ENCODE data around the gene HILPDA. TPM values are rescaled to one million over a fixed set of nuclear protein-coding genes. Genes with fewer than 3 reads are reported as not detected.

The HILPDA gene
- total RNA-seq, 2 experiments from 2014 or later = 22.4 to 33.9 TPM

DNA sequence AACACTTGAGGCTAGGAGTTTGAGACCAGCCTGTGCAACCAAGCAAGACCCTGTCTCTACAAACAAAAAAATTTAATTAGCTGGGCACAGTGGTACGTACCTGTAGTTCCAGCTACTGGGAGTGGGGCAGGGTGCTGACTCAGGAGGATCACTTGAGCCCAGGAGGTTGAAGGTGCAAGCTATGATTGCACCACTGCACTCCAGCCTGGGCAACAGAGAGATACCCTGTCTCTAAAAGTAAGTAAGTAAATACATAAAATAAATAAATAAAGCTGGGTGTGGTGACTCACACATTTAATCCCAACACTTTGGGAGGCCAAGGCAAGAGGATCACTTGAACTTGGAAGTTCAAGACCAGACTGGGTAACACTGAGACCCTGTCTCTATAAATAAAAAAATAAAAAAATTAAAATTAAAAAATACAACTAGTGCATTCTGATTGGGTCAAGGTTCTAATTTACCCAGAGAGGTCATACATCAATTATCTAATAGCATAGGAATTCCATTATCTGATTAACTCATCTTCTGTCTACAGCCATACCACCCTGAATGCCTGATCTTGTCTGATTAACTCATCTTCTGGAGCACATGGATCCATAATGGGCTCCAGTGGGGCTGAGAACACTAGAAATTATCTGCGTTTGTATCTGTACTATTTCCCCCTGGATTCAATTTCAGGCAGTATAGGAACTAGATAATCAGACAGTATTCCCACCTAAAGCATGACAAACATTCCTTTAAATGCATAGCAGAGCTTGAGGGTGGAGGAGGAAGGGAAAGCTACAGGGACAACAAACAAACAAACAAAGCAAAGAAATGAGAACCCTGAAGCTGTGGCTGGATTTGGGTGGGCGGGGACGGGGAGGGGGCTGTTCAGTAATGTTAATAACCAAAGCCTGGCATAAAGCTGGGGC is 21.0 kb upstream of the HILPDA start:
- ChIA-PET POLR2A (interaction anchor here (0.6 to 1.3 kb wide), 2 partner anchors 9 to 10 kb away, joined by 3 to 4 read pairs; no protein-coding TSS in a partner anchor), CTCF (ENCODE audit: unreplicated experiment) (no interaction called here)
- no peaks in the 10 kb centered on the region for H3K9me2 ChIP-seq (ENCODE audit: insufficient read depth, low read length)
- H3K4me1 ChIP-seq (ENCODE audit: insufficient read depth, low read length, poor library complexity, severe bottlenecking) = peaks cover 8% of the 10 kb centered on the region
- no peaks in the 10 kb centered on the region for H3K9me3 ChIP-seq (ENCODE audit: low read length)
- no peak overlapping the region for H3K4me2 ChIP-seq (ENCODE audit: low read length)
- DNase-seq (ENCODE audit: low spot score) = no peak
- no peaks in the 10 kb centered on the region for H4K20me1 ChIP-seq (ENCODE audit: insufficient read depth, low read length)
- BruUV-seq (replicated peaks) = no TSS peak
- TF ChIP-seq, protein P1, sequence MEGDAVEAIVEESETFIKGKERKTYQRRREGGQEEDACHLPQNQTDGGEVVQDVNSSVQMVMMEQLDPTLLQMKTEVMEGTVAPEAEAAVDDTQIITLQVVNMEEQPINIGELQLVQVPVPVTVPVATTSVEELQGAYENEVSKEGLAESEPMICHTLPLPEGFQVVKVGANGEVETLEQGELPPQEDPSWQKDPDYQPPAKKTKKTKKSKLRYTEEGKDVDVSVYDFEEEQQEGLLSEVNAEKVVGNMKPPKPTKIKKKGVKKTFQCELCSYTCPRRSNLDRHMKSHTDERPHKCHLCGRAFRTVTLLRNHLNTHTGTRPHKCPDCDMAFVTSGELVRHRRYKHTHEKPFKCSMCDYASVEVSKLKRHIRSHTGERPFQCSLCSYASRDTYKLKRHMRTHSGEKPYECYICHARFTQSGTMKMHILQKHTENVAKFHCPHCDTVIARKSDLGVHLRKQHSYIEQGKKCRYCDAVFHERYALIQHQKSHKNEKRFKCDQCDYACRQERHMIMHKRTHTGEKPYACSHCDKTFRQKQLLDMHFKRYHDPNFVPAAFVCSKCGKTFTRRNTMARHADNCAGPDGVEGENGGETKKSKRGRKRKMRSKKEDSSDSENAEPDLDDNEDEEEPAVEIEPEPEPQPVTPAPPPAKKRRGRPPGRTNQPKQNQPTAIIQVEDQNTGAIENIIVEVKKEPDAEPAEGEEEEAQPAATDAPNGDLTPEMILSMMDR (conservative IDR thresholded peaks at IDR 0.05; ENCODE audit: low read length) = no peak
- TF ChIP-seq EZH2phosphoT487 (IDR thresholded peaks at IDR 0.05; ENCODE audit: borderline replicate concordance, low read depth, low read length) = no peak
- H3K79me2 ChIP-seq (ENCODE audit: insufficient read depth, low read depth, low read length) = no peaks in the 10 kb centered on the region
- H2AFZ ChIP-seq (ENCODE audit: low read length) = no peak overlapping the region
- H3K4me3 ChIP-seq (ENCODE audit: low read depth, low read length, poor library complexity, severe bottlenecking) = no peak overlapping the region
- no peak overlapping the region for H3K27ac ChIP-seq (ENCODE audit: low read depth, low read length, poor library complexity, severe bottlenecking)
- no peaks in the 10 kb centered on the region for H3K36me3 ChIP-seq (ENCODE audit: insufficient read depth, low read length)
- intact Hi-C loops (cut with micrococcal nuclease; ENCODE audit: unreplicated experiment) = no loop called here

DNA sequence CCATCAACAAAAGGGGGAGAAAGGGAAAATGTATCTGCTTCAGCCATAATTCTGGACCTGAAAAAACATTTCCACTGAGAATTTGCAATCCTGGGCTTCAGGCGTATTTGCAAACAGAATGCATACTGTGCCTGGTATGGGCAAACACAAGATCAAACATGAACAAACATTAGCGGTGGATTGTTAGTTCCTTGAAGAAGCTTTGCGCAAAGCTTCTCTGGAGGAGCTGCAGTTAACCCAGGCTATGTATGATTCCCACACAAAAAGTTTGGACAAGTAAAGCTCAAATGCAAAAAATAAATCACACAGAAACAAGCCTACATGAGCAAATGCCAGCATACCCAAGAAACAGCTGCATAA is 20.4 kb upstream of the HILPDA start:
- H3K9me2 ChIP-seq (ENCODE audit: insufficient read depth, low read length) = no peaks in the 10 kb centered on the region
- H3K36me3 ChIP-seq (ENCODE audit: insufficient read depth, low read length) = no peaks in the 10 kb centered on the region
- H2AFZ ChIP-seq (ENCODE audit: low read length) = no peak overlapping the region
- no peak for DNase-seq (ENCODE audit: low spot score)
- H3K4me2 ChIP-seq (ENCODE audit: low read length) = no peak overlapping the region
- no peak for TF ChIP-seq EZH2phosphoT487 (IDR thresholded peaks at IDR 0.05; ENCODE audit: borderline replicate concordance, low read depth, low read length)
- TF ChIP-seq, protein P1 (conservative IDR thresholded peaks at IDR 0.05; ENCODE audit: low read length) = no peak
- no TSS peak for BruUV-seq (replicated peaks)
- H4K20me1 ChIP-seq (ENCODE audit: insufficient read depth, low read length) = no peaks in the 10 kb centered on the region
- intact Hi-C loops (cut with micrococcal nuclease; ENCODE audit: unreplicated experiment) = no loop called here
- peaks cover 8% of the 10 kb centered on the region for H3K4me1 ChIP-seq (ENCODE audit: insufficient read depth, low read length, poor library complexity, severe bottlenecking)
- no peak overlapping the region for H3K27ac ChIP-seq (ENCODE audit: low read depth, low read length, poor library complexity, severe bottlenecking)
- no peak overlapping the region for H3K4me3 ChIP-seq (ENCODE audit: low read depth, low read length, poor library complexity, severe bottlenecking)
- CTCF ChIA-PET (ENCODE audit: unreplicated experiment) = interaction anchor here (0.5 to 1.0 kb wide), 2 partner anchors 18 to 36 kb away, joined by 3 read pairs; no protein-coding TSS in a partner anchor
- POLR2A ChIA-PET = interaction anchor here (0.6 kb wide), 2 partner anchors 8 to 841 kb away, joined by 3 to 4 read pairs; no protein-coding TSS in a partner anchor
- H3K9me3 ChIP-seq (ENCODE audit: low read length) = no peaks in the 10 kb centered on the region
- no peaks in the 10 kb centered on the region for H3K79me2 ChIP-seq (ENCODE audit: insufficient read depth, low read depth, low read length)
